Upper lobe of left lung (tissue), 4 donors: ENCODE results near the gene LMTK3.

Source experiments
- POLR2A ChIP-seq, 4 donors: fragments of 450-650 bp; IDR thresholded peaks; one replicate each; pipeline ENCODE4 v1.5.1; 2016 to 2017; ENCODE audit warnings: antibody characterized with exemption in 4 of 4, mild to moderate bottlenecking in 2 of 4
- POLR2AphosphoS5 ChIP-seq, 2 donors: sonication (generic); formaldehyde crosslinking; IDR thresholded peaks; one replicate each; pipeline ENCODE4 v1.5.1; 2017; ENCODE audit warnings: antibody characterized with exemption in 2 of 2
- TF ChIP-seq, protein P1 (sequence below), 6 experiments: fragments of 450-650 bp in 4 of 6; fragments of 200-600 bp in 2 of 6; sonication (generic) in 2 of 6; IDR thresholded peaks; one replicate each; pipeline ENCODE4 v1.5.1; 2016 to 2019; ENCODE audit warnings: antibody characterized with exemption in 6 of 6

GRCh38 chr19:48456864-48457263 is 54.8 kb downstream of the LMTK3 start:
- TF ChIP-seq POLR2A (IDR thresholded peaks at IDR 0.05) (no peak), POLR2AphosphoS5 (IDR thresholded peaks at IDR 0.05) (no peak)
- TF ChIP-seq, protein P1, sequence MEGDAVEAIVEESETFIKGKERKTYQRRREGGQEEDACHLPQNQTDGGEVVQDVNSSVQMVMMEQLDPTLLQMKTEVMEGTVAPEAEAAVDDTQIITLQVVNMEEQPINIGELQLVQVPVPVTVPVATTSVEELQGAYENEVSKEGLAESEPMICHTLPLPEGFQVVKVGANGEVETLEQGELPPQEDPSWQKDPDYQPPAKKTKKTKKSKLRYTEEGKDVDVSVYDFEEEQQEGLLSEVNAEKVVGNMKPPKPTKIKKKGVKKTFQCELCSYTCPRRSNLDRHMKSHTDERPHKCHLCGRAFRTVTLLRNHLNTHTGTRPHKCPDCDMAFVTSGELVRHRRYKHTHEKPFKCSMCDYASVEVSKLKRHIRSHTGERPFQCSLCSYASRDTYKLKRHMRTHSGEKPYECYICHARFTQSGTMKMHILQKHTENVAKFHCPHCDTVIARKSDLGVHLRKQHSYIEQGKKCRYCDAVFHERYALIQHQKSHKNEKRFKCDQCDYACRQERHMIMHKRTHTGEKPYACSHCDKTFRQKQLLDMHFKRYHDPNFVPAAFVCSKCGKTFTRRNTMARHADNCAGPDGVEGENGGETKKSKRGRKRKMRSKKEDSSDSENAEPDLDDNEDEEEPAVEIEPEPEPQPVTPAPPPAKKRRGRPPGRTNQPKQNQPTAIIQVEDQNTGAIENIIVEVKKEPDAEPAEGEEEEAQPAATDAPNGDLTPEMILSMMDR (IDR thresholded peaks at IDR 0.05), result no peak
